HTR-8/SVneo (cell line): ENCODE results near the gene MOSPD2.

Experiments used
- DNase-seq: peaks from one replicate; pipeline ENCODE4 v3.0.0; 2011; ENCODE audit warnings: low spot score, mixed read lengths; ENCODE audit not compliant: insufficient read length
- FAIRE-seq: peaks from 2 replicates; lab custom pipeline; 2011; peaks lifted over from hg19 to GRCh38; lab: Jason Lieb, UNC

Gene MOSPD2

GRCh38 chrX:14903891-14904290 is 30.7 kb downstream of the MOSPD2 start:
- FAIRE-seq (no peak), DNase-seq (no peak)

GRCh38 chrX:14913241-14913640 is 40.0 kb downstream of the MOSPD2 start:
- FAIRE-seq (no peak), DNase-seq (no peak)

GRCh38 chrX:14915596-14915995 is 42.4 kb downstream of the MOSPD2 start:
- FAIRE-seq (no peak), DNase-seq (no peak)

GRCh38 chrX:14916017-14916674 is 42.9 kb downstream of the MOSPD2 start:
- no peak for FAIRE-seq

GRCh38 chrX:14919407-14919806 is 46.2 kb downstream of the MOSPD2 start:
- FAIRE-seq = no peak

More at GRCh38 chrX:14916017-14916674, 42.9 kb downstream of the MOSPD2 start:
- DNase-seq = no peak

GRCh38 chrX:14920196-14920595 is 47.0 kb downstream of the MOSPD2 start:
- DNase-seq (no peak), FAIRE-seq (no peak)

More at GRCh38 chrX:14919407-14919806, 46.2 kb downstream of the MOSPD2 start:
- DNase-seq = no peak

- DNase-seq (peak; percentile 33), FAIRE-seq (no peak)
These were observed 49.2 kb downstream of the MOSPD2 start for GRCh38 chrX:14922437-14922836.

- DNase-seq (no peak), FAIRE-seq (no peak)
These were observed 50.5 kb downstream of the MOSPD2 start for GRCh38 chrX:14923761-14924160.

GRCh38 chrX:14926471-14926870 is 53.2 kb downstream of the MOSPD2 start:
- no peak for FAIRE-seq
- DNase-seq = no peak

- DNase-seq (peak; percentile 39), FAIRE-seq (no peak)
These were observed 54.2 kb downstream of the MOSPD2 start for GRCh38 chrX:14927401-14927800.

- no peak for FAIRE-seq
- DNase-seq = no peak
These were observed 57.4 kb downstream of the MOSPD2 start for GRCh38 chrX:14930663-14931062.

- DNase-seq (no peak), FAIRE-seq (no peak)
These were observed 58.9 kb downstream of the MOSPD2 start for GRCh38 chrX:14932136-14932535.

- DNase-seq = no peak
- FAIRE-seq = no peak
These were observed 61.2 kb downstream of the MOSPD2 start for GRCh38 chrX:14934423-14934822.

- FAIRE-seq (peak; percentile 62), DNase-seq (peak; percentile 61)
These were observed 63.3 kb downstream of the MOSPD2 start for GRCh38 chrX:14936561-14936960.

GRCh38 chrX:14939644-14940043 is 66.4 kb downstream of the MOSPD2 start:
- FAIRE-seq (no peak), DNase-seq (no peak)

GRCh38 chrX:14941301-14941700 is 68.1 kb downstream of the MOSPD2 start:
- no peak for DNase-seq
- no peak for FAIRE-seq

GRCh38 chrX:14942341-14942740 is 69.1 kb downstream of the MOSPD2 start:
- DNase-seq = no peak
- no peak for FAIRE-seq

- no peak for FAIRE-seq
- DNase-seq = no peak
These were observed 70.7 kb downstream of the MOSPD2 start for GRCh38 chrX:14943962-14944361.

GRCh38 chrX:14946606-14947155 is 73.5 kb downstream of the MOSPD2 start:
- no peak for DNase-seq
- FAIRE-seq = no peak

- no peak for FAIRE-seq
These were observed 75.5 kb downstream of the MOSPD2 start for GRCh38 chrX:14948691-14949090.

GRCh38 chrX:14956813-14957582 is 83.8 kb downstream of the MOSPD2 start:
- no peak for DNase-seq

More at GRCh38 chrX:14948691-14949090, 75.5 kb downstream of the MOSPD2 start:
- DNase-seq = no peak

More at GRCh38 chrX:14956813-14957582, 83.8 kb downstream of the MOSPD2 start:
- FAIRE-seq = no peak
